ENCODE measurements around the gene CTSV.

Gene CTSV

DNA sequence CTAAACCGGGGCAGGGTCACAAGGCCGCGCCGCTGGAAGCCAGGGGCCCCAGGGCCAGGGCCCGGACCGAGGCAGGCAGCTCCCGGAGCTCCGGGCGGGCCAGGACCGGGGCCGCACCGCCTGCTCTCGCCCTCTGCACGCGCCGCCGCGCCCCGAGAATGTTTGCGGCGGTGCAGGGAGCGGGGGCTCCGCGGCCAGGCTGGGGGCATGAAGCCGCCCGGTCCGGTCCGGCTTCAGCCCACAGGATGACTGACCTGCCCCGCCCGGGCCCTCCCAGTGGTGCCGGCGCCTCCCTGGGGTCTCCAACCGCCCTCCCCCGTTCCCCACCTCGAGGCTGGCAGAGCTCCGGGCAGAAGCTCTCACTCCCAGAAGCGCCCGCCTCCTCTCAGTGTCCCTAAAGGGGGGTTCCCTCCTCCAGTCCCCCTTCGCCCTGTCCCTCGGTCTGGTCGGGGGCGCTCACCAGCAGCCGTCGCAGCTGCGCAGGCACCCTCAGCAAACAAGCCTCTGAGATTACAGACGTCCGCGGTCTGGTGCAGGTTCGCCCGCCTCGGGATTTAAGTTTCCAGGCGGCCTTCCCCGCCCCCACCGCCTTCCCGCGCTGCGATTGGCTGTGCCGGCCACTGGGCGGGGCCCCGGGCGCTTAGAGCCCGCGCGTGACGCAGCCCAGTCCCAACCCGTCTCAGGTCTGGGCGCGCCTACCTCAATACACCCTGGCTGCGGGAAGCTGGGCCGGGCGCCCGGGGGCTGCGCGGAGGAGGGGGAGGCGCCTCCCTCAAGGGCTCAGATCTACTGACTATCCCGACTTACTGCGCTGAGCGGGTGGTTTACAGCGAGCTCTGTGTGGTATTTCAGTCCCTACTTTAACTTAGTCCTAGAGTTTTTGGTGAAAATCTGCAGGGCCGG lies at the start of gene CTSV:
CTSV (minus strand) TSS at position 532 of the 903 bp plus-strand sequence. CDS start 1,099 bp downstream, outside the sequence.
- TF ChIP-seq GATA2 (IDR thresholded peaks at IDR 0.05; ENCODE audit: low read depth, low read length) (no peak), GATA3 (IDR thresholded peaks at IDR 0.05; ENCODE audit: low read depth, low read length) (no peak)

DNA sequence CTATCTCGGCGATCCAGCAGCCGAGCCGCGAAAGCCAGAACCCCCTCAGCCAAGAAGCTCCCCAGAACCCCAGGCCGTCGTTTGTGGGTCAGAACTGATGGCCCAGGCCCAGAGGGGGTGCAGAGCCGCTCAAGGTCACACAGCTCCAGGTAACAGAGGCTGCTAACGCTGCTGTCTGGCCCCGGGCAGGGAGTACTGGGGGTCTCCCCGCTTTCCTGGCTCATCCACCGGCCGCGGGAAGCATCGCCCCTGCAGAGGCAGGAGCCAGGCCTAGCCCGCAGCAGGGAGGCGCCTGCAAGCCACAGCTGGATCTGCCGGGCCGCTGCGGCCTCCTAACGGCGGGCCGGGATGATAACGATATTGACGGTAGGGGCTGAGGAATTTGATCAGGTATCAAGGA lies 39.4 kb upstream of the CTSV start:
- TF ChIP-seq GATA3 (IDR thresholded peaks at IDR 0.05; ENCODE audit: low read depth, low read length): no peak
- no peak for TF ChIP-seq GATA2 (IDR thresholded peaks at IDR 0.05; ENCODE audit: low read depth, low read length)

DNA sequence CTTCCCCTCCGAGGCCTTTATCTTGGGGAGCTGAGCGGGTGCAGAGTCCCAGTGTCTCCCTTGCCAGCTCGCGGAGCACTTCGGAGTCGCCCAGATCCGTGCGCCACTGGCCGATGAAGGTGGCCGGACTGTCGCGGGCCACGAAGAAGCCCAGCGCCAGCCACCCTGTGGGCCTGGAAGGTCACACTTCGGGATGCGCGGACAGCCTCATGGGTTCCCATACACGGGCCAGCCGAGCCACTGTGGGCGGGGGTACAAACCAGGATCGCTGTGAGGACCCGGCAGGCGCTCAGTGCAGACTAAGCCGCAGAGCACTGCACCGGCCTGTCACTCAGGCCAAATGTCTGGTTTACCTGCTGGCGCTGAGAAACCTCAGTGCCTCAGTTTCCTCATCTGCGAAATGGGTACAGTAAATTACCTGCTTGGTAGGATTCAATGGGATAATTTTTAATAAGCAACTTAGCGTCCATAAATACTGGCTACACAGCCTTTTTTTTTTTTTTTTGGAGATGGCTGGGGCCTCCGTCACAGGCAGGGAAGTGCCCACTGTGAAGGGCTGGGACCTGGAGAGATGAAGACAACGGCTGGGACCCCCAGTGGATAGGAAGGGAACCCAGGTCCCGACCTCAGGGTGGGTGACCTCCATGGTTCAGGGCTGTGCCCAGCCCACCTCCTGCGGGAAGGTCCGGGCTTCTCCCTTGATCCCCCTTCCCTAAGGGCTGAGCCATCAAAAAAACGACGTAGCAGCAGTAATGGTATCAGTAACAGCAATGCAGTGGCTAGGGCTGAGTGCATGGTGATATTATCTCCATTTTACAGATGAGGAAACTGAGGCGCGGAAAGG lies 38.7 kb upstream of the CTSV start:
- TF ChIP-seq GATA2 (IDR thresholded peaks at IDR 0.05; ENCODE audit: low read depth, low read length) (no peak), GATA3 (IDR thresholded peaks at IDR 0.05; ENCODE audit: low read depth, low read length) (no peak)

DNA sequence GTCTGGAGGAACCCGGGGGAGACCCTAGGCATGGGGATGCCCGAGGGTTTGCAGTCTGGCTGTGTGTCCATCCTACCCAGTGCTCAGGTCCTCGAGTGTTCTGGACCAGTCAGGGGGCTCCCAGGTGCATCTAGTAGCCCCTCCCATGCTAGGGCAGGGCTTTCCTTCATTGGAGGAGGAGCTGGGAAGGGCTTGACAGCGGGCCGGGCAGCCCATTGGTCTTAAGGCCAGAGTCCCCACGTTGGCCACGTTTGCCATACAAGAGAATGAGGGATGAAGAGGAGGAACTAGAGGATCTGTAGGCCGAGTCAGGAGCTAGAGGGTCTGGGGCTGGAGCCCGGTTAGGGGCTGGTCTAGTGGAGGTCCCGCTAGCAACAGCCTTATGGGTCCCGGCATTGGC lies 37.3 kb upstream of the CTSV start:
- no peak for TF ChIP-seq GATA2 (IDR thresholded peaks at IDR 0.05; ENCODE audit: low read depth, low read length)
- no peak for TF ChIP-seq GATA3 (IDR thresholded peaks at IDR 0.05; ENCODE audit: low read depth, low read length)

DNA sequence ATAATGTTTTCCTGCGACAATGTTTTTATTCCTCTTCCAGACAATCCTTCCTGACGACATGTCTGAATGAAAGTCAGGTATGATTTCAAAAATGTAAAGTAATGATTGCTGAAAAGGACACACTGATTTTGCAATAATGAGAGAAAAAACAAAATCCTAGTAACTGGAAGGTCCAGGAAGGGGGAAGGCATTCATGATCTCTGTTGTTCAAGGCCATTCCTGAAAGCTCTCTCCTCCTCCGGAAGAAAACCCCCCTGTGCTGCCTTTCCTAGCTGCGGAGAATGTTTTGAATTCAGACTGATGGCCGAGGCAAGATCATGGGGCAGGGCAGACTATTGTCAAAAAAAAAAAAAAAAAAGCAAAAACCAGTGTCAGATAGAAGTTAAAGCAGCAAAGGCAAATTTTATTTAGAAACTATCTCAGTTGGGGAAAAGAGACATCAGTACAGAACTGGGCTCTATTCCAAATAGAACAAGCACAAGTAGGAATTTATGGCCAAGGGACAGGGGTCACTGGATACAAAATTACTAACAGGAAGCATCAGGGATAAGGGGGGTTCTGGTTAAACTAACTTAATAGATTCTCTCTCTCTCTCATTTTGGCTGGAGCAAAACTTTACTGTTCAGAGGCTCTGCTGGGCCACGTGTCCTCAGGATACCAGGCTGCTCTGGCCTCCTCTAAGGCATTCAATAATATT lies 36.5 kb upstream of the CTSV start:
- TF ChIP-seq GATA2 (IDR thresholded peaks at IDR 0.05; ENCODE audit: low read depth, low read length): no peak
- no peak for TF ChIP-seq GATA3 (IDR thresholded peaks at IDR 0.05; ENCODE audit: low read depth, low read length)

DNA sequence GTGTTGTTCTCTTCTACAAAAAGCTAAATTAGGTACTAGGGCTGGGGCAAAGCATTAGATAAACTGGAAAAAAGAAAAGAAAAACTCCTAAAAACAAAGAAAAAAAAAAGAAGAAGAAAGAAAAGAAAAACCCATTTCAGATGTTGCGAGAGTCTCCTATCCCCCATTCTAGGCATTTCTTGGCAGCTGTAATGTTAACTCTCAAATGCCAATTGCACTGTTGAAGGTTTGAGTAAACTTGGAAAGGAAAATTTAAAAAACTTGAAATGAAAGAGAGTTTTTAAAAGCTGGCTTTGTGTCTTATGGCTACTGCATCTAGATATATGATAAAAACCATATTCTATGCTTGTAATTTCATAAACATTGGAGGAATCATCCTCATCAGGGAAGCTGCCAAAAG lies 34.6 kb upstream of the CTSV start:
- TF ChIP-seq GATA2 (IDR thresholded peaks at IDR 0.05; ENCODE audit: low read depth, low read length) (no peak), GATA3 (IDR thresholded peaks at IDR 0.05; ENCODE audit: low read depth, low read length) (no peak)

DNA sequence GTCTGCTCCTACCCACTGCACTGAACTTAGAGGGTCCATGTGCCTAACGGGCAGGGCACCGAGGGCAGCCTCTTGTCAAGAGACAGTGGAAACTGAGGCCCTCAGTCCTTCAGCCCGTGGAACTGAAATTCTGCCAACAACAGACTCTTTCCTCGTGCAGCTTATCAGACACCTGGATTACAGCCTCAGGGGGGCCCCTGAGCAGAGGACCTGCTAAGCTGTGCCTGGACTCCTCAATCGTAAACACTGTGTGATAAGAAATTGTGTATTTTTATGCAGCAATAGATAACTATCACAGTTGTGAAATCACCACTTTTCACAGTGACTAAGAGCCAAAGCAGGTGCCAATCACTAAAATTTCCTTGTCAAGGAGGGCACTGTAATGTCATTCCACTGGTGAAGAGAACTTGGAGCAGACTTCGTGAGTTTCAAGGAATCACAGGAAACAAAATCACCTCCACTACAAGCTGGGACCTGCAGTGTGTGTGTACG lies 33.4 kb upstream of the CTSV start:
- TF ChIP-seq GATA2 (IDR thresholded peaks at IDR 0.05; ENCODE audit: low read depth, low read length): no peak
- no peak for TF ChIP-seq GATA3 (IDR thresholded peaks at IDR 0.05; ENCODE audit: low read depth, low read length)

DNA sequence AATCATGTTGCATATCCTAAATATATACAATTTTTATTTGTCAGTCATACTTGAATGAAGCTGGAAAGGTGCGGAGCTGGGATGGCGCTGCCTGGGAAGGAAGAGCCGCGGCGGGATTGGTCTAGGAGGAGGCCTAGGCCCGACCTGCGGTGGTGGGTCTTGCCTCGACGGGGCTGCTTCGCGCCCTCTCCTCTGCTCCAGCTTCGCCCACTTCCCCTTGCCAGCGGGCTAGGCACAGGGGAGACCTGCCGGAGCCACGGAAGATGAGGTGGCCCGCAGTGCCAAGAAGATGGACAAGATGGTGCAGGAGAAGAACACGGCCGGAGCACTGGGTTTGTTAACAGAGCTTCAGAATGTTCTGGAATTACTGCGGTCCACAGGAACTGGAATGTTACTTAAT lies 28.5 kb upstream of the CTSV start:
- TF ChIP-seq GATA2 (IDR thresholded peaks at IDR 0.05; ENCODE audit: low read depth, low read length): no peak
- no peak for TF ChIP-seq GATA3 (IDR thresholded peaks at IDR 0.05; ENCODE audit: low read depth, low read length)

DNA sequence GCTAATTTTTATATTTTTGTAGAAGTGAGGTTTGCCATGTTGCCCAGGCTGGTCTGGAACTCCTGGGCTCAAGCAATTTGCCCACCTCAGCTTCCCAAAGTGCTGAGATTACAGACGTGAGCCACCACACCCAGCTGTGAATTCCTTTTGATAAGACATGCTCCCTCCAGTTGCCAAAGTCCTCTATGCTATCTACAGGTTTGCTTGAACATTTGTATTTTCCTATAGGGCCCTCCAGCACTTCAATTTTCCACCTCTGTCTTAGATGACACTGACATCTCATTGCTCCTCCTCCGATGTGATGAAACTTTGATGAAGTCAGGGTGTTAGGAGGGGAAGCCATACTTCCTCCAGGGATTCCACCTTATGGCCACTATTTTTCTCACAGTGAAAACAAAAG lies 25.2 kb upstream of the CTSV start:
- TF ChIP-seq GATA2 (IDR thresholded peaks at IDR 0.05; ENCODE audit: low read depth, low read length): no peak
- TF ChIP-seq GATA3 (IDR thresholded peaks at IDR 0.05; ENCODE audit: low read depth, low read length): no peak

DNA sequence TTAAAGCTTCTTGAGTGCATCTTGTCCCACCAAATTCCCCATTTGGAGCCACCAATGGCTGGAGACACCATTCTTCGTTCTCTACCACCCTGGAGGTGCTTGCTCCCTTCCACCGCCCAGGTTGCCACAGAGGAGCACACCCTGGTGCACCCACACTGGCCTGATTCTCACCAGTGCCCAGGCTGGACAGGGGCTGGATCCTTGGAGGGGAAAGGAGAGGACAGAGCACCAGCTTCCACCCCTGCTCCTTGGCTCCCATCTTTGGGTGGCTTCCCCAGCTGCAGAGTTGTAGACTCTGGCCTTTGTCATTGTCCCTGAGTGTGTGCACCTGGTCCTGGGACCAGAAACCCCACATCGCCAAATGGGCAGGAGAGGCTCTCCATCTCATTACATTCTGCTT lies 21.9 kb upstream of the CTSV start:
- TF ChIP-seq GATA3 (IDR thresholded peaks at IDR 0.05; ENCODE audit: low read depth, low read length) (no peak), GATA2 (IDR thresholded peaks at IDR 0.05; ENCODE audit: low read depth, low read length) (no peak)

DNA sequence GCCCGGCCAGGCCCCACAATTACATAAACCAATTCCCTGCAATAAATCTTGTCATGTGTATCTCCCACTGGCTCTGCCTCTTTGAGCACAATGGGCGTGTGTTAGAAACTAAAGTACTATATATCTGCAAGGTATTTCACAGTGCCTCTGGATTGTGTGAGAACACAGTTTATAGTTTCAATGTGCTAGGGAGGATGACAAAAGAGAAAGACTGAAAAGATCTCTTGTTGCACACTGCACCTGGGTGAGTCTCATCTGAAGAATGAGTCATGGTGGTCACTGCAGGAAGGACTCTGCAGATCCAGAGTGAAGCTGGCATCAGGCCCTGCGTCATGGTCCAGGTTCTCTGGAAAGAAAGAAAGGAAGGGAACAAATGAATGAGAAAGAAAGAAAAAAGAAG lies 20.7 kb upstream of the CTSV start:
- TF ChIP-seq GATA2 (IDR thresholded peaks at IDR 0.05; ENCODE audit: low read depth, low read length): no peak
- TF ChIP-seq GATA3 (IDR thresholded peaks at IDR 0.05; ENCODE audit: low read depth, low read length): no peak

DNA sequence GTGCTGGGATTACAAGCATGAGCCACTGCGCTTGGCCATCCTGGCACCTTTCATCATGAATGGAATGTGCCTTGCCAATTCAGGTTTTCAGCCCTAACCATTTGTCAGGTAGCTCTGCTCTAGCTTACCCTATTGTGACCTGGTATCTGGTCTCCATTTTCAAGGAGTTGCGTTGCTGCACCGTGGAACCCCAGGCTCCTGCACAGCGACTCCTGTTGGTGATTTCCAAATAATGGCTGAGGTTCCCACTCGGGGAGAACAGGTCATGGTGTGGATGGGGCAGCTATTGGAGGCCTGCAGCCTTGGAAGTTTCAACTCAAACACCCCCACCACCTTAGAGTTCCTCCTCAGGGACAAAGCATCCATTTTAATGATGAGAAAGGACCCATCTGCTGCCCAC lies 18.7 kb upstream of the CTSV start:
- TF ChIP-seq GATA3 (IDR thresholded peaks at IDR 0.05; ENCODE audit: low read depth, low read length): no peak

DNA sequence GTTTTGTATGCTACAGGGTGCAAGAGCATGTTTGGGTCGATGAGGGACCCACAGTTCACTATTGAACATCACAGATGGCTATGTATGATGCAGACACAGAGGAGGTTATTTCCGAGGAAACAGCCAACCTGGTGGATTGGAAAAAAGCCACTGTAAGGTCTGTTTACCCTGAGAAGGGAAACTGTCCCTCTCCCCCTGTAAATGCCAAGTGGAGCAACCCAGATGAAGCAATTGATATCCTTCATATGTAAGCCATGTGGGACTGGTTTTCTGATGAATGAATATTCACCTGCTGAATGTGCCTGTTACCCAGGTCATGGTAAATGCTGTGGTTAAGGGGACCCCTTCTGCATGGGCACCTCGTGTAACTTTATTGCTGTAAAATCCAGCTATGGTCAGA lies 14.8 kb upstream of the CTSV start:
- no peak for TF ChIP-seq GATA3 (IDR thresholded peaks at IDR 0.05; ENCODE audit: low read depth, low read length)
- TF ChIP-seq GATA2 (IDR thresholded peaks at IDR 0.05; ENCODE audit: low read depth, low read length): peak; percentile 39

DNA sequence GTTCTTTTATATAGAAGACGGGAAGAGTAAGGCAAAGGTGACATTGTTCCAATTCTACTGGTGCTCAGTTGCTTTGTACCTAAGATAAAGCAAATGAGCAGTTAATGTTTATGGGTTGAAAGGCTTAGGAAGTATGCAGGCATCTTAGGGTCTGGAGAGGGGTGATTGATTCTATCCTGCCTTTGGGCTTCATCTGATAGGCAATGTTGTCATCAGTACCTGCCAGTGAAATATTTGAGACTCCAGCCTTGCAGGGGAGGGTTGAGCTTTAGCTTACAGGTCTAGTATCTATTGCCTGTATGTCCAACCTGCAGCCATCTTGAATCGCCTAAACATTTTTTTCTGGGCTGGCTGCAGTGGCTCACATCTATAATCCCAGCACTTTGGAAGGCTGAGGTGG lies 13.8 kb upstream of the CTSV start:
- TF ChIP-seq GATA3 (IDR thresholded peaks at IDR 0.05; ENCODE audit: low read depth, low read length) (no peak), GATA2 (IDR thresholded peaks at IDR 0.05; ENCODE audit: low read depth, low read length) (no peak)

Measured in SH-SY5Y (cell line).